Parathyroid adenoma (tissue), 2 donors: ENCODE data around the gene NTF3.

Source experiments
- H2AFZ ChIP-seq: fragments of 300-600 bp; sonication (generic); one replicate; pipeline ENCODE4 v1.7.0; 2017; ENCODE audit warnings: antibody characterized with exemption, mild to moderate bottlenecking
- H3K27ac ChIP-seq: fragments of 300-600 bp; sonication (generic); one replicate; pipeline ENCODE4 v1.7.0; 2017
- H3K27me3 ChIP-seq: fragments of 300-600 bp; sonication (generic); one replicate; pipeline ENCODE4 v1.7.0; 2017; ENCODE audit warnings: low read length; ENCODE audit not compliant: control insufficient read depth, insufficient read depth
- H3K36me3 ChIP-seq: fragments of 300-600 bp; sonication (generic); one replicate; pipeline ENCODE4 v1.7.0; 2017; ENCODE audit warnings: low read length; ENCODE audit not compliant: control insufficient read depth, insufficient read depth
- H3K4me1 ChIP-seq: fragments of 300-600 bp; sonication (generic); one replicate; pipeline ENCODE4 v1.7.0; 2017; ENCODE audit warnings: control low read depth
- H3K4me2 ChIP-seq: fragments of 300-600 bp; sonication (generic); one replicate; pipeline ENCODE4 v1.7.0; 2017; ENCODE audit warnings: low read length
- H3K4me3 ChIP-seq: fragments of 300-600 bp; sonication (generic); one replicate; pipeline ENCODE4 v1.7.0; 2017; ENCODE audit warnings: low read depth, low read length
- H3K79me2 ChIP-seq: fragments of 300-600 bp; sonication (generic); one replicate; pipeline ENCODE4 v1.7.0; 2017; ENCODE audit warnings: control low read depth
- H3K9ac ChIP-seq: fragments of 300-600 bp; sonication (generic); one replicate; pipeline ENCODE4 v1.7.0; 2017; ENCODE audit warnings: mild to moderate bottlenecking
- H3K9me3 ChIP-seq: fragments of 300-600 bp; sonication (generic); one replicate; pipeline ENCODE4 v1.7.0; 2017; ENCODE audit warnings: low read length; ENCODE audit not compliant: control insufficient read depth
- TF ChIP-seq, protein P1 (sequence below): fragments of 300-600 bp; sonication (generic); IDR thresholded peaks from one replicate; pipeline ENCODE4 v1.7.0; 2017; ENCODE audit warnings: antibody characterized with exemption, mild to moderate bottlenecking
- donor health status: primary hyperparathyroidism.

NTF3 gene

DNA sequence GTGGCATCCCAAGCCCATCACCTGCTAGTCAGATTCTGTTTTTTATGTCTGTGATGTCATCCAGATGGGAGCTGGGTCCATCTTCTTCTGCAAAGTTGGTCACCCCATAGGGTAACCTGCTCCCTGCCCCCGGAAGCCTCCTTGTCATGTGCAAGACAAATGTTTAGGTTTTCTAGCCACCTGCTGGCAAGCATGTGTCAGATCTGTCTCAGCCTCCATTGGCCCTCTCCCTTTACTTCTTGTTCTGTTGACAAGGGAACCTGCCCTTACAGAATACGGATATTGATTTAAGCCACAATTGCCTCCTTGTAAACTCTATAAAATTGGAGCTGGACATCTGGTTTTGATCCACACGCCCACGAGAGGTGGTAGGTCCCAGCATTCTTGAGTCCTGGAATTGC, 7.5 kb downstream of the NTF3 start:
- H3K4me1 ChIP-seq = no peaks in the 10 kb centered on the region
- H2AFZ ChIP-seq = no peak overlapping the region
- TF ChIP-seq, protein P1, sequence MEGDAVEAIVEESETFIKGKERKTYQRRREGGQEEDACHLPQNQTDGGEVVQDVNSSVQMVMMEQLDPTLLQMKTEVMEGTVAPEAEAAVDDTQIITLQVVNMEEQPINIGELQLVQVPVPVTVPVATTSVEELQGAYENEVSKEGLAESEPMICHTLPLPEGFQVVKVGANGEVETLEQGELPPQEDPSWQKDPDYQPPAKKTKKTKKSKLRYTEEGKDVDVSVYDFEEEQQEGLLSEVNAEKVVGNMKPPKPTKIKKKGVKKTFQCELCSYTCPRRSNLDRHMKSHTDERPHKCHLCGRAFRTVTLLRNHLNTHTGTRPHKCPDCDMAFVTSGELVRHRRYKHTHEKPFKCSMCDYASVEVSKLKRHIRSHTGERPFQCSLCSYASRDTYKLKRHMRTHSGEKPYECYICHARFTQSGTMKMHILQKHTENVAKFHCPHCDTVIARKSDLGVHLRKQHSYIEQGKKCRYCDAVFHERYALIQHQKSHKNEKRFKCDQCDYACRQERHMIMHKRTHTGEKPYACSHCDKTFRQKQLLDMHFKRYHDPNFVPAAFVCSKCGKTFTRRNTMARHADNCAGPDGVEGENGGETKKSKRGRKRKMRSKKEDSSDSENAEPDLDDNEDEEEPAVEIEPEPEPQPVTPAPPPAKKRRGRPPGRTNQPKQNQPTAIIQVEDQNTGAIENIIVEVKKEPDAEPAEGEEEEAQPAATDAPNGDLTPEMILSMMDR = no peak
- H3K9me3 ChIP-seq = no peaks in the 10 kb centered on the region
- no peak overlapping the region for H3K4me2 ChIP-seq
- H3K27me3 ChIP-seq = no peaks in the 10 kb centered on the region
- no peaks in the 10 kb centered on the region for H3K36me3 ChIP-seq
- no peak overlapping the region for H3K9ac ChIP-seq
- no peak overlapping the region for H3K4me3 ChIP-seq
- H3K27ac ChIP-seq = no peak overlapping the region
- H3K79me2 ChIP-seq = no peaks in the 10 kb centered on the region

DNA sequence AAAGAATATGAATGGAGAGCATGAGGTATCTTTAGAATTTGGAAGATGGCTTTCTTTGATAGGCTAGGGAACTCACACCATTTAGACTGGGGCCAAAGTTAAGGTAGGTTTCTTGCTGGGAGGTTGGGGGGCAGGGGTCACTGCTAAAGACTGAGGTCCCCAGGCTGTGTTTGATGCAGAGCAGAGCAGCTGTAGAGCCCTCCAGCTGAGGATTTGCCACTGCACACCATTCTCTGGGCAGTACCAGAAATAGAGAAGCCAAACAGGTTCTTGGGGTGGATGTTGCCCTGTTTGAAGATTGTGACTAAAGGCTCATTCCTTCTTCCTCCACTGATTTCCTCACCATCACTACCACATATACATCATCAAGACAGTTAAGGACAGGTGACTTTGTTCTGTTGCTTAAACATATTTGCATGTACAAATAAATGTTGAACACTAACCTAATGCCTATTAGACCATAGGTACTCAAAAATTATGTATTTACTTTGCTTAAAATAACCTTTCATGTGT, 7.9 kb downstream of the NTF3 start:
- no peaks in the 10 kb centered on the region for H3K4me1 ChIP-seq
- H3K27me3 ChIP-seq = no peaks in the 10 kb centered on the region
- H3K4me3 ChIP-seq = no peak overlapping the region
- H3K79me2 ChIP-seq = no peaks in the 10 kb centered on the region
- H3K4me2 ChIP-seq = no peak overlapping the region
- no peak overlapping the region for H3K9ac ChIP-seq
- TF ChIP-seq, protein P1 = no peak
- H3K9me3 ChIP-seq = no peaks in the 10 kb centered on the region
- H2AFZ ChIP-seq = no peak overlapping the region
- no peak overlapping the region for H3K27ac ChIP-seq
- no peaks in the 10 kb centered on the region for H3K36me3 ChIP-seq

DNA sequence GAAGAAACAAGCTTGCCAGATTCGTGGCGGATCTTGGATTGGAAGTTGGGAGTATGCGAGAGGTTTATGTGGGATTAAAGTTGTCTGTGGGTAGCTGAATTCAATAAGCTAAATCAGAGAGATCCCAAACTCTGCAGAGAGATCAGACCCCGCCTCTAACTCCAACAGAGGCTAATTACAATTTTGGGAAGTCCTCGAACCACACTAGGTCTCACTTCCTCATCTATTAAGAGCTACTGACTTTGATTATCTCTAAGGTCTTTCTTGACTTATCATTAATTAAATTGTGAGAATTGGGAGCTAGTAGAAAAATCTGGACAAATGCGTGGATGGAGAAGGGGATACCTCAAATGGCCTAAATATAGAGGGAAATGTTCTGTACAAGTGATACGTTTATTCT, 9.1 kb downstream of the NTF3 start:
- no peak overlapping the region for H3K4me2 ChIP-seq
- no peak overlapping the region for H3K4me3 ChIP-seq
- no peak overlapping the region for H2AFZ ChIP-seq

DNA sequence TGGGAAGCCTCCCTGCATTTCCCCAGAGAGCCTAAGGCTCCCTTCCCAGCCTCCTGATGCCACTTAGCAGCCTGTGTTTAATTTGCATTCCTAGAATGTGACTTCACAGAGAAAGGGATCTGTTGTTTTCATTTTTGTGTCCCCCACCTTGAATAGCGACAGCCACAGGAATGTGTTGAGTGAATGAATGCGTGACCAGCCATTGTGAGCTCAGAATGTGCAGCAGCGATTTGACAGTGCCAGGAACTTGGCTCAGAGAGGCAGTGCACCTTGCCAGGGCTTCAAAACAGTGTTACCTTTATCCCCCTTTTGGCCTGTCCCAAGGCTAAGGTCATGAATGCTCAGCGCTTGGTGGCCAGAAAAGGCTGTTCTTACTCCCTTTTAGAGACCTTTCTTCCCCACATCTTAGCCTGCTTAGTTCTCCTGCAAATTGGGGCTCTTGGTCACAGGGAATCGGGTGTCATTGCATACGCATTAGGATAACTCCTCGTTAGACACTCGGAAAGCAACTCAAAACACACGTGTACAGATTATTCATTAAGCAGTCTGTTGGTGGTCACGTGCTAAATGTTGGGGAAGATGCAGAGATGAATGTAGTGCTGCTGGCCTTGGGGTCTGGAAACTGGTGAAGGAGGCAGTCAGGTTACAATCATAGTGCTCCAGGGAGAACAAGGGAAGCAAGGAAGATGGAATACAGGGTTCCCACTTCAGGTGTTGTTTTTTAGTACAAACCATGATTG, 9.8 kb downstream of the NTF3 start:
- no peaks in the 10 kb centered on the region for H3K36me3 ChIP-seq
- H3K79me2 ChIP-seq = no peaks in the 10 kb centered on the region
- H2AFZ ChIP-seq = no peak overlapping the region
- no peak overlapping the region for H3K4me2 ChIP-seq
- H3K4me3 ChIP-seq = no peak overlapping the region
- no peak overlapping the region for H3K27ac ChIP-seq
- H3K27me3 ChIP-seq = no peaks in the 10 kb centered on the region
- H3K9ac ChIP-seq = no peak overlapping the region
- TF ChIP-seq, protein P1 = no peak
- no peaks in the 10 kb centered on the region for H3K4me1 ChIP-seq
- no peaks in the 10 kb centered on the region for H3K9me3 ChIP-seq

More for the DNA sequence above, 9.1 kb downstream of the NTF3 start:
- Histone ChIP-seq H3K9ac (no peak overlapping the region), H3K36me3 (no peaks in the 10 kb centered on the region), H3K4me1 (no peaks in the 10 kb centered on the region), H3K79me2 (no peaks in the 10 kb centered on the region), H3K27me3 (no peaks in the 10 kb centered on the region), H3K9me3 (no peaks in the 10 kb centered on the region), H3K27ac (no peak overlapping the region)
- TF ChIP-seq, protein P1 = no peak
